SHP77 (cell line): ENCODE measurements around the gene DUS2.
"Not testable (repeated sequence)": the region's sequence is repeated elsewhere in the genome, so short reads cannot be mapped to it uniquely, and the experiment has no call there.

Source experiments
- DNase-seq, 2 experiments: peaks; one replicate each; lab custom pipeline; 2025; lab: John Stamatoyannopoulos, UW

Gene DUS2

DNA sequence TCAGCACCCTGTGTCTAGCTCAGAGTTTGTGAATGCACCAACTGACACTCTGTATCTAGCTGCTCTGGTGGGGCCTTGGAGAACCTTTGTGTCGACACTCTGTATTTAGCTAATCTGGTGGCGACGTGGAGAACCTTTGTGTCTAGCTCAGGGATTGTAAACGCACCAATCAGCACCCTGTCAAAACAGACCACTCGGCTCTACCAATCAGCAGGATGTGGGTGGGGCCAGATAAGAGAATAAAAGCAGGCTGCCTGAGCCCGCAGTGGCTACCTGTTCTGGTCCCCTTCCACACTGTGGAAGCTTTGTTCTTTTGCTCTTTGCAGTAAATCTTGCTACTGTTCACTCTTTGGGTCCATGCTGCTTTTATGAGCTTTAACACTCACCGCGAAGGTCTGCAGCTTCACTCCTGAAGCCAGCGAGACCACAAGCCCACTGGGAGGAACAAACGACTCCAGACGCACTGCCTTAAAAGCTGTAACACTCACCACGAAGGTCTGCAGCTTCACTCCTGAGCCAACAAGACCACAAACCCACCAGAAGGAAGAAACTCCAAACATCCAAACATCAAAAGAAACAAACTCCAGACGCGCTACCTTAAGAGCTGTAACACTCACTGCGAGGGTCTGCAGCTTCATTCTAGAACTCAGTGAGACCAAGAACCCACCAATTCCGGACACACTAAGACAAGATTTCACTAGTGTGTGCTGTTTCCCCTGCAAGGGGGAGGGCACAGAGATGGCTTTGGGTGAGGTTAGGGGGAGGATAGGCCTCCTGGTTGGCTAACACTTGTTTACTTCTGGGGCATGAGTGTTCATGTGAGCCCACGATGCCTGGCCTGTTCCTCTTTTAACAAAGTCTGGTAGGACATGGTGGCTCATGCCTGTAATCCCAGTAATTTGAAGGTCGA is 24.1 kb upstream of the DUS2 start, which contains the start of gene DPEP2:
Gene DPEP2, minus strand, starts transcription at position 706 of the 910 bp plus-strand sequence. CDS start 6,272 bp downstream, outside the sequence.
- DNase-seq, result not testable (repeated sequence)

DNA sequence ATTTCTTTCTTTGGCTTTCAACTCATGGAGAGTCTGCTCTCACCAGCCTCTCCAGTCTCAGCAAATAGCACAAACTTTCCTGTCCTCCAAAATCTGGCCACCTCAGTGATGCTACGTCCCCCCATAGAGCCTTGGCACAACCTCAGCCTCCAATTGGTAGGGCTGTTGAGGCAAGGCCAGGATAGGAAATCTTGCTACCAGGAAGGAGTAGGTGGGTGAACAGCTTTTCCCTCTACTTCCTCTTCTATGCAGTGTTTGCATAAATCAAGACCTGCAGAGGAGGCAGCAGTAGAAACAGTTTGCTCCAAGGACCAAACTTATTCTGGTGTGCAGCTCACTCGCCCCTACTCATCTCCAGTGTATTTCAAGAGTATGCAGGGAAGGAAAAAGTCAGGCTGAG is 23.1 kb upstream of the DUS2 start:
- DNase-seq, result no peak

DNA sequence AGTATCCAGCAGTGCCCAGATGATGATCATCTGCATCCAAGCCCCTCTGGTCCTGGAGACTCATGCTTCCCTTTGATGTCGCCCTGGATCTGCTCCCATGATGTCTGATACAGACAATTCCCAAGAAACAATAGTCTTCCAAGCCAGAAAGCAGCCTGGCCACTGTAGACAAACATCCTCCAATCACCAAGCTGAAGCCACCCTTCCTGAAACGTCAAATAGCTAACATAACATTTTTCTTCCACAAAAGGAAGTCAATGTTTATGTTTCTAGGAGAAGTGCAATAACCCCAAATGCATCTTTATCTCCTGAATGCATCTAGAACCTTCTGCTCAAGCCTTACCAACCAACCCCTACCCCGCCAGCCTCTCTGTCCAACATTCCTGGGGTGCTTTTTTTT is 22.6 kb upstream of the DUS2 start:
- DNase-seq, result no peak

DNA sequence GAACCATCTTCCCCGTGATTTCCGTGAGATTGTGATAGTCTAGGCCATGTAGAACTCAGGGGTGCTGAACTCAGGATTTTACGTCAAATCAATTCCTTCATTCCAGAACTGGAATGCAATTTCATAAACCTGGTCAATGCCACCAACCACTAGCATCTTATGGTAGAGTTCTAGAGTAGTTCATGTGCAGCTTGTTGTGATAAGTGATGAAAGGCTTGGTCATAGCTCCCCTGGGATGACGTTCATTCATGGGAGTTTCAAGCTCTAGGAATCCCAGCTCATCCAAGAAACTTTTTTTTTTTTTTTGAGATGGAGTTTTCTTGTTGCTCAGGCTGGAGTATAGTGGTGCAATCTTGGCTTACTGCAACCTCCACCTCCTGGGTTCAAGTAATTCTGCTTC is 20.1 kb upstream of the DUS2 start:
- DNase-seq, result no peak

DNA sequence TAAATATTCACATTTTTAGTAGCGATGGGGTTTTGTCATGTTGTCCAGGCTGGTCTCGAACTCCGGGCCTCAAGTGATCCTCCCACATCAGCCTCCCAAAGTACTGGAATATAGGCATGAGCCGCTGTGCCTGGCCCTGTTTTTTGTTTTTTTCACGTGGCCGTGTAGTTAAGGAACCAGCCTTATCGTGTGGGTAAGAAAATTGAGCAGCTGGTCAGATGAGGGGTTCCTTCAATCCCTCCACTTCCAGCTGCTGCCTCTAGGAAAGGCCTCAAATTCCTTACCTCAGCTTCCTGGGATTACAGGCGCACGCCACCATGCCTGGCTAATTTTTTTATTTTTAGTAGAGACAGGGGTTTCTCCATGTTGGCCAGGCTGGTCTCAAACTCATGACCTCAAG is 17.9 kb upstream of the DUS2 start:
- no peak for DNase-seq

DNA sequence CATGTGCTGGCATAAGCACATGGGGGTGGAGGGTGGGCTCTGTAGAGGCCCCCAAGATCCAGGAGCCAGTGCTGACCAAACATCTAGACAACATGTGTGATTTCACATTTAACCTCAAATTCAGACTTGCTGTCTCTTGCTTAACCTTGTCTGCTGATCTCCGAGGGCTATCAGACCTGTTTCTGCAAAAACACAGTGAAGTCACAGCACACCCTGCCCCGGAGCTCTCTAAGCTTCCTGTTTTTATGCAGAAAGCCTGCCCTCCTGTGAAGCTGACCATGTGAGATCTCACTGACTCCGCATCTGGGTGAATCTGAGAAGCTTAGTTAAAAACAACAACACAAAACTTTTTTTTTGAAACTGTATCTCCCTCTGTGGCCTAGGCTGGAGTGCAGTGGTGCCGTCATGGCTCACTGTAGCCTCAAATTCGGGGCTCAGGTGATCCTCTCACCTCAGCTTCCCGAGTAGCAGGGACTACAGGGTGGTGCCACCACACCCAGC is 17.2 kb upstream of the DUS2 start:
- DNase-seq, result no peak

DNA sequence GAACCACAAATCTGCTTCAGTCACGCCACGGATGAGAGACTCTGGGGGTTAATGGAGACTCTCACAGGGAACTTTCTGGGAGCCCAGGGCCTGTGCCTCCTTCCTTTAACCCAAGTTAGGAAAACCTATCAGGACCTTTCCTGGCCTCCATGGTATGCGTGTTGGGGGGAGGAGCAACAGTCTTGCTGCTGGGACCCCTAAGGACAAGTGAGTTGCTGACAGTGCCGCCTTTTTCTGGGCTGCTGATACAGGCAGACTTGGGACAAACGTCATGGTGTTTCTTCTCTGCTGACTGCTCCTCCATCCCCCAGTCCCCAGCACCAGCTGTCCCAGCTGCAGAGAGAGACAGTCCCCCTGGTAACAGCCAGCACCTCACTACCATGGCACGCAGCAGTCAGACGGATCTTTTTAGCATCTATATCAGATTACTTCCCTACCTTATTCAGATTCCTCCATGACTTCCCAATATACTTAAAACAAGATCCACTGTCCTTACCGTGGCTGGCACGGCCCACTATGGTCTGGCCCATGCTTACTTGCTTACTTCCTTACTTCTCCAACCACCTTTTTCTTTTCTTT is 13.8 kb upstream of the DUS2 start:
- no peak for DNase-seq

DNA sequence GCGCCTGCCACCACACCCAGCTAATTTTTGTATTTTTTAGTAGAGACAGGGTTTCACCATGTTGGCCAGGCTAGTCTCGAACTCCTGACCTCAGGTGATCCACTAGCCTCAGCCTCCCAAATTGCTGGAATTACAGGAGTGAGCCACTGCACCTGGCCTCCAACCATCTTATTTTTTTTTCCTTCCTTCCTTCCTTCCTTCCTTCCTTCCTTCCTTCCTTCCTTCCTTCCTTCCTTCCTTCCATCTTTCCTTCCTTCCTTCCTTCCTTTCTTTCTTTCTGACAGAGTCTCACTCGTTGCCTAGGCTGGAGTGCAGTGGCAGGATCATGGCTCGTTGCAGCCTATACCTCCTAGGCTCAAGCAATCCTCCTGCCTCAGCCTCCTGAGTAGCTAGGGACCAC is 13.2 kb upstream of the DUS2 start:
- not testable (repeated sequence) for DNase-seq

DNA sequence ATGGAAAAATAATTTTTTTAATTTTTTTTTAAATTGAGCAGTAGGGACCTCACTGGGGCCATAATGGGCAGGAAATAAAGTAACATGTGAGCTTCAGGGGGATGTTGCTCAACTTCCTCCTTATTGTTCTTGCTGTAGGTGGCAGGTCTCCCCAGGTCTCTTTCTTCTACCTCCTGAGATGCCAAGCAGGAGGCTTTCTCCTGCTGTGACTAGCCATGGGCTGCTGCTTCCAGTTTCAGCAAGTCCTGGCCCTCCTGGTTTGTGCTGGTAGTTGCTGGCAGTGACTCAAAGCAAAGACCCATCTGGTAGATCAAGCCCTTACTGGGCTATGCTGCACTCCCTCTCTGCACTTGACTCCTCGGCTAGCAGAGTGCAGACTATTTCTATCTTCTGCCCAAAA is 9.6 kb upstream of the DUS2 start:
- no peak for DNase-seq

DNA sequence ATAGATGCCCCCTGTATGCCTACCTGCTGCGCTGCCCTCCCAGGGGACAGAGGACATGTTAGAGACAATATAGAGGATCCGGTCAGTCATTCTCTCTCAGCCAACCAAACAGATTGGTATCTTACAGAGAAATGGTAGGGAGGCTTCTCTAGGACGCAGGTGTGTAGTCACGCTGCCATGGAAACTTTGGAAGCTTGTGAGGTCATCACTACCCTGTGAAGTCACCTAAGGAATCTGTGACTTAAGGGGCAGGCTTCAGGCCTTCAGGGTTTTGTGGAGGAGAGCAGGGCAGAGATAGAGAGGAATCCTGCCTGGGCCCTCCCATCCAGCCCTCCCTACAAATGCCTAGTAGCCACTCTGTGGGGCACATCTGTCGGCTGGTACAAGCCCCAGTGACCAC is 7.4 kb upstream of the DUS2 start, which contains the start of gene DPEP2NB:
Gene DPEP2NB, minus strand, starts transcription at position 231 of the 400 bp plus-strand sequence. Its CDS starts 141 bp downstream, at position 90.
- no peak for DNase-seq

DNA sequence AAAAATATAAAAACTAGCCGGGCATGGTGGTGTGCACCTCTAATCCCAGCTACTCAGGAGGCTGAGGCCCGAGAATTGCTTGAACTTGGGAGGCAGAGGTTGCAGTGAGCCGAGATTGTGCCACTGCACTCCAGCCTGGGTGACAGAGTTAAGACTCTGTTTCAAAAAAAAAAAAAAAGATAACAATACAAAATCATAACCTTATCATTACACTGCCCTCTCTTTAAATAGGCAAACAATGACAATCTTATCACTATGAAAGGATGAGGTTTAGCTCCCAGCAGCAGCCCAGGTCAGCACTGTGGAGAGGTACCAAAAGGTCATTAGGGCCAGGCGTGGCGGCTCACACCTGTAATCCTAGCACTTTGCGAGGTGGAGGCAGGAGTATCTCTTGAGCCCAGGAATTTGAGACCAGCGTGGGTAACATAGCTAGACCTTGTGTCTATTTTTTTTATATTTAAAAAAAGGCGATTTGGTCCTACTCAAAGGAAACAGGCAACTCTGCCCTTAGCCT is 3.9 kb upstream of the DUS2 start:
- DNase-seq, result no peak

DNA sequence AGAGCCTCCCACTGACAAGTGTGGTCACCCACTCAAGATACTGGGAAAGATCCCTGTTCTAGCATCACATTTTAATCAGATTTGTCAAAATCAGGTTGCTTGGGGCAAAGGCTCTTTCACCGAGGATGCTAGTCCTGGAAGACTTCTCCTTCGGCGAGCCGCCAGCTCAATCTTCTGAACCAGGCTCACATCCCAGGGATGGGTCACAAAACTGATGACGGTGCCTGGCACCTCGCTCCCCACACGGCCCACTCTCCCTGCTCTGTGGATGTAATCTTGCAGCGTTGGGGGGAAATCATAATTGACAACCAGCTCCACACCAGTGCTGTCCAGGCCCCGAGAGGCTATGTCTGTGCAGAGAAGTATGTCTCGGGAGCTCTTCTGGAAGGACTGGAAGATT is 1.6 kb upstream of the DUS2 start:
- DNase-seq, result no peak

DNA sequence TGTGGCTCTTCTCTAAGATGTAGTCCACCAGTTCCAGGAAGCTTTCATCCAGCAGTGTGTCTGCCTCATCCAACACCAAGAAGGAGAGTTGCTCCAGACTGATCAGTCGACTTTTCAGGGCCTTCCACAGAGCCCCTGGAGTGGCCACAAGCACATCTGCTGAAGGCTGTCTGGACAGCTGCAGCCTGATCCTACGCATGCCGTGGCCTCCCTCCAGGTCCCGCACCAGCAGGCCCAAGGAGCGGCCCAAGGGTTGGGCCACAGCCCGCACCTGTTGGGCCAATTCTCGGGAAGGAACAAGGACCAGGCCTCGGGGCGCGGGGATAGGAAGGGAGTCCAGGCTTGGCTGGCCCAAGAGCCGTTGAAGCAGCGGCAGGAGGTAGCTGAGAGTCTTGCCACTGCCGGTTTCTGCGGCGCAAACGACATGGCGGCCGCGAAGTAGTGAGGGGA is 781 bp upstream of the DUS2 start:
- no peak for DNase-seq

DNA sequence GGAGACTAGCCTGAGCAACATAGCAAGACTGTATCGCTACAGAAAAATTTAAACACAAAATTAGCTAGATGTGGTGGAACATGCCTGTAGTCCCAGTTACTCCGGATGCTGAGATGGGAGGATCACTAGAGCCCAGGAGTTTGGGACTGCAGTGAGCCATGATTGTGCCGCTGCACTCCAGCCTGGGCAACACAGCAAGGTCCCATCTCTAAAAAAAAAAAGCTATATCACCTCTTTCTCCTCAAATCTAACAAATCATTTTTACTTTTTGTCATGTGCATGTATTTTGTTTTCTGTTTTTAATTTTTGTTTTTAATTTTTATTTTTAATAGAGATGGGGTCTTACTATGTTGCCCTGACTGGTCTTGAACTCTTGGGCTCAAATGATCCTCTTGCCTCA is 5.9 kb downstream of the DUS2 start:
- no peak for DNase-seq

DNA sequence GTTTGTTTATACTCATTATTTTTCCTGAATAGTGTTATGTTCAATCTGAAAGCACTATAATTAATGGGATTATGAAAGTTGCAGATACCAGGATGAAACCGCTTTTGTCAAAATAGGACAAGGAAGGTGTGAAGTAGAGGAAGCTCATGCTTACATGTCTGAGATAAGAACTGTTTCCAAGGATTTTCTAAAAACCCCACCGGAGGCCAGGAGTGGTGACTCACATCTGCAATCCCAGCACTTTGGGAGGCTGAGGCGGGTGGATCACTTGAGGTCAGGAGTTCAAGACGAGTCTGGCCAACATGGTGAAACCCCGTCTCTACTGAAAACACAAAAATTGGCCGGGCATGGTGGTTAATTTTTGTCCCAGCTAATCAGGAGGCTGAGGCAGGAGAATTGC is 7.0 kb downstream of the DUS2 start:
- not testable (repeated sequence) for DNase-seq

DNA sequence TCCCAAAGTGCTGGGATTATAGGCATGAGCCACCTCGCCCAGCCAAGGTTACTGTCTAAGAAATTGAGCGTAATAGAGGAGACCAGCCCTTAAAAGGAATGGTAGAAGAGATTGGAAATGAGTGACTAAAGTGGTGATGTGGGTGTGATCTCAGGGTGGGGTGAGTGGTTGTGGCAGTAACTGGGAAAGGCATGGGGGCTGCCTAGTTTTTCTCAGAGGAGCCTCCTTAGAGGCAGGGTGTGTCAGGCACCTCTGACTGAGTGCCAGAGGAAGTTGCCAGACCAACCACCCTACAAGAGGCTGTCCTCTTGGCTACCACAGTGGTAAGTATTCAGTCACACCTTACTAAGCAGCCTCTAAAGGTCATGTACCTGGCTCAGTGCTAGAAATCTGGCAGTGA is 8.9 kb downstream of the DUS2 start:
- no peak for DNase-seq

DNA sequence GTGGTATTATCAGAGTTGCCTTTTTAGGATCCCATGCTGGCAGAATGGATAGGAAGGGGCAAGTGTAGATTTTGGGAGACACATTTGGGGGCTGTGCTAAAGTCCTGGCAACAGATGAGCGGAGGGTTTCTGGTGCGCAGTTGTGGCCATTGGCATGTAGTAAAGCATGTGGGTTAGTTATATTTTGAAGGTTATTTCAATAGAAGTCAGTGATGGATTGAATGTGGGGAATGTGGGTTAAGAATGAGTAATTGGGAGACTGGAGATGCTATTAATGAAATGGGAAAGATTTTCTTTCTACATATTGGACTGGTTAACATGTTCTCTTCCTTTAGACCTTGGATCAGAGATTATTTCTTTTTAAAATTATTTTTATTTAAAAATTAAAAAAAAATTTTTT is 10.0 kb downstream of the DUS2 start:
- DNase-seq, result no peak

DNA sequence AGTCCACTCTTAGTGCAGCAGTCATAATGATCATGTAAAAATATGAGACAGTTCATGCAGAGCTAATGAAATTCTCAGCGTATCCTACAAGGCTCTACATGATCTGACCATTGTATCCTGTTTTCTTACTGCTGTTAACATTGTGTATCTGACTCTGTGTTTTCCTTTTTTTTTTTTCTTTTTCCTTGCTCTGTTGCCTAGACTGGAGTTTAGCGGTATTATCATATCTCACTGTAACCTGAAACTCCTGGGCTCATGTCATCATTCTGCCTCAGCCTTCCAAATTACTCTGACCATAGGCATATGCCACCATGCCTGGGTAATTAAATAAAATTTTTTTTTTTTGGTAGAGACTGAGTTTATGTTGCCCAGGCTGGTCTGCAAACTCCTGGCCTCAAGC is 12.1 kb downstream of the DUS2 start:
- DNase-seq, result no peak

DNA sequence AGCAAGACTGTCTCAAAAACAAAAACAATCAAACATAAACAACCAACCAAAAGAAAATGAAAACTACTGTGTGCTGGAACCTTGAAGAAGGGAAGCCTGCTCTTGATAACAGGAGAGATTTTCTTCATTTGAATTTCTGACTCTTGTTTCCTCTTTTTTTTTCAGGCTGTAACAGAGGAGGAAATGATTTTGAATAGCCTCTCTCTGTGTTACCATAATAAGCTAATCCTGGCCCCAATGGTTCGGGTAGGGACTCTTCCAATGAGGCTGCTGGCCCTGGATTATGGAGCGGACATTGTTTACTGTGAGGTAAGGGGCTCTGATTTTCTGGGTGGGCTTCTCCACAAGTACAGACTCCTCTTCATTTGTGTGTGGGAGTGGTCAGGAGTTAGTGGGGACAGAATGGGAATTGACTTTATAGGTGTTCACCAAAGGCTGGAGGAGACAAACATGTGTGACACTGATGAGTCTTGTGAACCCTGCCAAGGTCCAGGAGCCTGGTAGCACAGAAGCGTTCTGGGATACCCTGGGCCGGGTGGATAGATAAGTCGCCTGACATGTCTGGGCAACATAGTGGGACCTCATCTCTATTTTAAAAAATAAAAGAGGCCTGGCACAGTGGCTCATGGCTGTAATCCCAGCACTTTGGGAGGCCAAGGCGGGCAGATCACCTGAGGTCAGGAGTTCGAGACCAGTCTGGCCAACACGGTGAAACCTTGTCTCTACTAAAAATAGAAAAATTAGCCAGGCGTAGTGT is 14.9 kb downstream of the DUS2 start:
- DNase-seq, result no peak

DNA sequence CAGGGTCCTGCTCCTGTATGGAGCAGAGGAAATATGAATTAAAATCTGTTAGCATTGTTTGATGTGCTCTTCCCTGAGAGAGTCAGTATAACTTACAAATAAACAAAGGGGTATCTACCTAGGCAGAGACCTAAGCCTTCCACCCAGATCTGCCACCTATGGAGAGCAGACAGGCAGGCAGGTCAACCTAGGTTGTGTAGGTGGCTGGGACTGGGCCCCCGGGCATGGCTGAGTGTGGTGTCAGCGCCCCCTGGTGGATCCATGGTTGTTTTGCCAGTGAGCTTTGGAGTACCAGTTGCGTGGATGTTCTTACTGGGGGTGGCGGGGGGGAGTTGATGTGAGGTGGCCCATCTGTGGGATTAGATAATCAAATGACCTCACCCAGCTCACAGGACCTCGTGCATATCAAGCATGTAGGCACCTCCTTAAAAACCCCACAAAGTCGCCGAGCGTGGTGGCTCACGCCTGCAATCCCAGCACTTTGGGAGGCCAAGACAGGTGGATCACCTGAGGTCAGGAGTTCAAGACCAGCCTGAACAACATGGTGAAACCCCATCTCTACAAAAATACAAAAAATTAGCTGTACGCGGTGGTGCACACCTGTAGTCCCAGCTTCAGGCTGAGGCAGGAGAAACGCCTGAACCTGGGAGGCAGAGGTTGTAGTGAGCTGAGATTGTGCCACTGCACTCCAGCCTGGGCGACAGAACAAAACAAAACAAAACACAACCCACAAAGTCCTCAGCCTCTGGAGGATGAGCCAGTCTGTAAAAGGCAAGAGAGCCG is 17.6 kb downstream of the DUS2 start:
- DNase-seq, result peak; percentile 49 to 53

DNA sequence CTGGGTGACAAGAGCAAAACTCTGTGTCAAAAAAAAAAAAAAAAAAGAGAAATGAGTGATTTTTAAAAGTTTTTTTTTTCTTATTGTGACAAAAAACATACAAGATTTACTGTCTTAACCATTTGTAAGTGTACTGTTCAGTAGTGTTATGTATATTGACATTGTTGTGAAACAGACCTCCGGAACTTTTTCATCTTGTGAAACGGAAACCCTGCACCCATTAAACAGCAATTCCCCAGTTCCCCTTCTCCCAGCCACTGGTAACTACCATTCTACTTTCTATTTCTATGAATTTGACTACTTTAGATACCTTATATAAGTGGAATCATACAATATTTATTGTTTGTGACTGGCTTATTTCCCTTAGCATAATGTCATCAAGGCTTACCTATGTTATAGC is 18.7 kb downstream of the DUS2 start:
- DNase-seq, result no peak
